Colonic mucosa (tissue), 4 donors: ENCODE measurements around the gene C17orf78. TPM values are rescaled to one million over a fixed set of nuclear protein-coding genes. Genes with fewer than 3 reads are reported as not detected.

ENCODE experiments used
- DNase-seq: peaks from one replicate; pipeline ENCODE4 v3.0.0-alpha.2; 2020
- H3K27ac ChIP-seq: fragments of 200-600 bp; one replicate; pipeline ENCODE4 v1.8.0; 2021
- H3K27me3 ChIP-seq: fragments of 200-600 bp; one replicate; pipeline ENCODE4 v1.8.0; 2021
- H3K36me3 ChIP-seq: fragments of 200-600 bp; one replicate; pipeline ENCODE4 v1.8.0; 2021
- H3K4me1 ChIP-seq: fragments of 200-600 bp; one replicate; pipeline ENCODE4 v1.8.0; 2021; ENCODE audit warnings: mild to moderate bottlenecking
- H3K4me3 ChIP-seq: fragments of 200-600 bp; one replicate; pipeline ENCODE4 v1.8.0; 2021
- H3K9ac ChIP-seq, 2 donors: one replicate each; pipeline ENCODE4 v1.7.0; 2013; ENCODE audit warnings: control low read depth in 2 of 2, low read depth in 2 of 2, low read length in 2 of 2
- H3K9me3 ChIP-seq: fragments of 200-600 bp; one replicate; pipeline ENCODE4 v1.8.0; 2021
- intact Hi-C: fragments of 100-400 bp; cut with DNase I; formaldehyde crosslinking; loops from one replicate; pipeline ENCODE4 v1.14.1; 2022
- total RNA-seq, 2 donors: library from RNA; stranded (reverse); fragmentation: NEBNext Ultra II Directional in 1 of 2; extraction: Animal tissue kit (Norgen Biotek cat#: 25700) in 1 of 2; gene quantifications; one replicate each; pipeline ENCODE4 v1.2.1, GENCODE V29; 2021
- TF ChIP-seq, protein P1 (sequence below): fragments of 200-600 bp; IDR thresholded peaks from one replicate; pipeline ENCODE4 v1.8.0; 2022; ENCODE audit warnings: antibody characterized with exemption, mild to moderate bottlenecking
- donor health status: healthy.
- donor health status: DM: no; HTN: no; CAD: no.
- donor health status: DM: no; HTN: no; CAD: no.

The C17orf78 gene
- total RNA-seq, 2 donors from 2014 or later: not detected

- H3K9ac ChIP-seq: no peak overlapping the region
- no peaks in the 10 kb centered on the region for H3K9me3 ChIP-seq
- TF ChIP-seq, protein P1, sequence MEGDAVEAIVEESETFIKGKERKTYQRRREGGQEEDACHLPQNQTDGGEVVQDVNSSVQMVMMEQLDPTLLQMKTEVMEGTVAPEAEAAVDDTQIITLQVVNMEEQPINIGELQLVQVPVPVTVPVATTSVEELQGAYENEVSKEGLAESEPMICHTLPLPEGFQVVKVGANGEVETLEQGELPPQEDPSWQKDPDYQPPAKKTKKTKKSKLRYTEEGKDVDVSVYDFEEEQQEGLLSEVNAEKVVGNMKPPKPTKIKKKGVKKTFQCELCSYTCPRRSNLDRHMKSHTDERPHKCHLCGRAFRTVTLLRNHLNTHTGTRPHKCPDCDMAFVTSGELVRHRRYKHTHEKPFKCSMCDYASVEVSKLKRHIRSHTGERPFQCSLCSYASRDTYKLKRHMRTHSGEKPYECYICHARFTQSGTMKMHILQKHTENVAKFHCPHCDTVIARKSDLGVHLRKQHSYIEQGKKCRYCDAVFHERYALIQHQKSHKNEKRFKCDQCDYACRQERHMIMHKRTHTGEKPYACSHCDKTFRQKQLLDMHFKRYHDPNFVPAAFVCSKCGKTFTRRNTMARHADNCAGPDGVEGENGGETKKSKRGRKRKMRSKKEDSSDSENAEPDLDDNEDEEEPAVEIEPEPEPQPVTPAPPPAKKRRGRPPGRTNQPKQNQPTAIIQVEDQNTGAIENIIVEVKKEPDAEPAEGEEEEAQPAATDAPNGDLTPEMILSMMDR: no peak
- DNase-seq: no peak
- H3K4me3 ChIP-seq: no peak overlapping the region
- no peaks in the 10 kb centered on the region for H3K4me1 ChIP-seq
- intact Hi-C loops: no loop called here
- H3K36me3 ChIP-seq: peaks cover 9% of the 10 kb centered on the region
- H3K27ac ChIP-seq: no peak overlapping the region
- H3K27me3 ChIP-seq: no peaks in the 10 kb centered on the region
Measured at GRCh38 chr17:37429039-37429438, 53.3 kb downstream of the C17orf78 start.

GRCh38 chr17:37429453-37429852 lies 53.7 kb downstream of the C17orf78 start:
- no peaks in the 10 kb centered on the region for H3K4me1 ChIP-seq
- H3K27me3 ChIP-seq: no peaks in the 10 kb centered on the region
- TF ChIP-seq, protein P1: no peak
- H3K9me3 ChIP-seq: no peaks in the 10 kb centered on the region
- DNase-seq: no peak
- intact Hi-C loops: no loop called here
- H3K9ac ChIP-seq: no peak overlapping the region
- H3K4me3 ChIP-seq: no peak overlapping the region
- peaks cover 9% of the 10 kb centered on the region for H3K36me3 ChIP-seq
- H3K27ac ChIP-seq: no peak overlapping the region

DNA sequence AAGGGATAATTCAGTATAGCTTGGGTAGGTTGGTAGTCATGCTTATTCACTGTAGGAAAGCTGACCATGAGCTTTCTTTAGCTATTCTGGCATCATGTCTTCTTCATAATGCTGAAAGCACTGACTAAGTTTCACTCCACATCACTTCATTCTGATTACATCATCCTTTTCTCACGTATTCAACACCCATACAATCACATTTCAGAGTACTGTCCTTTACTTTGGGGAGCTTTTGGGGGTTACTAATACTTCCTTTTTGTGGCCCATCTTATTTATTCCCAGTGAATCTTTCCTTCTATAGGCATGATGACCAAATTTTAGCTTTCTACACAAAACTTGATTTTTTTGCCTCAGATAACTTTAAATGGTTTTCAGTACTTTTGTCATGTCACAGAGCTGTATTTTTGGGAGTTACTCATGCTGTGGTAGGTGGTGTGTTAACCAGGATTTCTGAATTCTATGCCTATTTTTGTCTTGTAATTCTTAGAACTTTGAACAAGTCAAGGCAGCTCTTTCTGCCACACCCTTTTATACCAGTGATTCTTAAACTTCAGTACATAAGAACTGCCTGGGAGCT lies 54.4 kb downstream of the C17orf78 start:
- no peaks in the 10 kb centered on the region for H3K4me1 ChIP-seq
- peaks cover 9% of the 10 kb centered on the region for H3K36me3 ChIP-seq
- no peak overlapping the region for H3K27ac ChIP-seq
- no peaks in the 10 kb centered on the region for H3K27me3 ChIP-seq
- TF ChIP-seq, protein P1: no peak
- H3K9me3 ChIP-seq: no peaks in the 10 kb centered on the region
- intact Hi-C loops: no loop called here
- no peak overlapping the region for H3K4me3 ChIP-seq
- DNase-seq: no peak
- H3K9ac ChIP-seq: no peak overlapping the region

DNA sequence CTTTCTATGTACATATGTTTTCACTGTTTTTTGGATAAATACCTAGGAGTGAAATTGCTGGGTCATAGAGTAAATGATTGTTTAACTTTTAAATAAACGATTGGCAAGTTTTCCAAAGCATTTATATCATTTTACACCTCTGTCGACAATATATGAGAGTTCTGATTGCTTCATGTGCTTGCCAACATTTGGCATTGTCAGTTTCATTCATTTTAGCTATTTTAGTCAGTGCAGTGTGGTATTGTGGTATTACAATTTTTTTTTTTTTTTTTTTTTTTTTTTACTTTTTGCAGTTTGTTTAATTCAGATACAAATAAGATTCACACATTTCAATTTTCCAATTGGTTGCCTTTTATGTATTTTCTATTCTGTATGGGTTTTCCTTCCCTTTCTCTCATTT lies 56.9 kb downstream of the C17orf78 start:
- no peak overlapping the region for H3K4me3 ChIP-seq
- H3K4me1 ChIP-seq: no peaks in the 10 kb centered on the region
- no peak for DNase-seq
- intact Hi-C loops: no loop called here
- TF ChIP-seq, protein P1: no peak
- no peak overlapping the region for H3K27ac ChIP-seq
- H3K9me3 ChIP-seq: no peaks in the 10 kb centered on the region
- H3K36me3 ChIP-seq: peaks cover 4% of the 10 kb centered on the region
- H3K27me3 ChIP-seq: no peaks in the 10 kb centered on the region
- no peak overlapping the region for H3K9ac ChIP-seq

DNA sequence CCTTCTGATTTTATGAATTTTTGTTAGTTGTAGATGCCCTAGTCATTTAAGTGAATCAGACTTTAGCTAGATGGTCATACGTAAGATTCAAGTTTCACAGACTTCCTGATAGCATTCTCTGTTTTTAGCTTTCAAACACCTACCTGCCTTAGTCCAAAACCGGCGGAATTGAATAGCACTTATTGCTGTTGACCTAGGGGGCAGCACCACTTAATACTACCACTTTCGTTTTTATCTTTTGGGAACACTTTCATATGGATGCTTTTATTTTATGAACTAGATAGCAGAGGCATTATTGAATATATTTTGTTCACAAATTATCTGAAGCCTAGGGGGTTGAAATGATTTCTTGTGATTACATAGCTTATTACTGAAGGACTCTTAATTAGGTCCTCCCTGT lies 62.4 kb downstream of the C17orf78 start:
- no peak for DNase-seq
- H3K9me3 ChIP-seq: no peaks in the 10 kb centered on the region
- no peaks in the 10 kb centered on the region for H3K36me3 ChIP-seq
- H3K4me1 ChIP-seq: no peaks in the 10 kb centered on the region
- no peaks in the 10 kb centered on the region for H3K27me3 ChIP-seq
- H3K4me3 ChIP-seq: no peak overlapping the region
- TF ChIP-seq, protein P1: no peak
- intact Hi-C loops: no loop called here
- H3K9ac ChIP-seq: no peak overlapping the region
- no peak overlapping the region for H3K27ac ChIP-seq
